PC-3 (cell line): ENCODE measurements around the gene PTPRN2. TPM values are rescaled to one million over a fixed set of nuclear protein-coding genes. Genes with fewer than 3 reads are reported as not detected.

Experiments used
- ATAC-seq: fragments of 200-7000 bp; cut with Tn5 transposase; 2 replicates; pipeline ENCODE4 v1.9.1; 2020; ENCODE audit warnings: mild to moderate bottlenecking, moderate library complexity
- BruUV-seq: library from RNA; stranded (reverse); fragments of 400-500 nt; replicated peaks from 2 replicates; lab custom pipeline; 2021; lab: Mats Ljungman, UMichigan
- CTCF ChIA-PET: fragments of 300-600 bp; sonication (Branson Sonifier 250); formaldehyde crosslinking; loops from one replicate; lab custom pipeline; 2022; ENCODE audit warnings: antibody characterized with exemption; lab: Charles Lee
- POLR2A ChIA-PET: fragments of 300-600 bp; sonication (Branson Sonifier 250); formaldehyde crosslinking; loops from one replicate; lab custom pipeline; 2022; ENCODE audit warnings: antibody characterized with exemption; ENCODE audit not compliant: unreplicated experiment; lab: Charles Lee
- DNase-seq: peaks from one replicate; pipeline ENCODE4 v3.0.0-alpha.2; 2015
- H2AFZ ChIP-seq: fragments of 300-600 bp; sonication (generic); 2 replicates; pipeline ENCODE4 v1.6.0; 2016; ENCODE audit warnings: antibody characterized with exemption, low read length
- H3F3A ChIP-seq: fragments of 300-600 bp; sonication (generic); one replicate; pipeline ENCODE4 v1.6.0; 2017; ENCODE audit warnings: antibody characterized with exemption, low read length, control low read depth, mild to moderate bottlenecking; ENCODE audit not compliant: unreplicated experiment
- H3K27ac ChIP-seq: fragments of 300-600 bp; sonication (generic); 2 replicates; pipeline ENCODE4 v1.5.1; 2016; ENCODE audit warnings: mild to moderate bottlenecking, low read length
- H3K27me3 ChIP-seq: fragments of 300-600 bp; sonication (generic); 2 replicates; pipeline ENCODE4 v1.6.1; 2016; ENCODE audit warnings: low read length, mixed read lengths
- H3K36me3 ChIP-seq: fragments of 300-600 bp; sonication (generic); 2 replicates; pipeline ENCODE4 v1.6.1; 2016; ENCODE audit warnings: low read depth, mixed run types, low read length, mixed read lengths
- H3K4me1 ChIP-seq: fragments of 300-600 bp; sonication (generic); 2 replicates; pipeline ENCODE4 v1.5.1; 2016; ENCODE audit warnings: low read length; ENCODE audit not compliant: insufficient read depth
- H3K4me2 ChIP-seq: fragments of 300-600 bp; sonication (generic); 2 replicates; pipeline ENCODE4 v1.6.0; 2016; ENCODE audit warnings: low read length
- H3K4me3 ChIP-seq: fragments of 300-600 bp; sonication (generic); 2 replicates; pipeline ENCODE4 v1.5.1; 2016; ENCODE audit warnings: mild to moderate bottlenecking, low read length, mixed read lengths
- H3K79me2 ChIP-seq: fragments of 300-600 bp; sonication (generic); 2 replicates; pipeline ENCODE4 v1.6.1; 2017; ENCODE audit warnings: low read length, mixed read lengths
- H3K9ac ChIP-seq: fragments of 300-600 bp; sonication (generic); 2 replicates; pipeline ENCODE4 v1.6.0; 2016; ENCODE audit warnings: mild to moderate bottlenecking, low read length
- H3K9me2 ChIP-seq: fragments of 300-600 bp; sonication (generic); replicated peaks from 2 replicates; pipeline ENCODE4 v1.6.1; 2016; ENCODE audit warnings: mixed run types, low read length, mixed read lengths
- H3K9me3 ChIP-seq: fragments of 300-600 bp; sonication (generic); 2 replicates; pipeline ENCODE4 v1.6.1; 2016; ENCODE audit warnings: low read length, mixed read lengths
- H4K20me1 ChIP-seq: fragments of 300-600 bp; sonication (generic); 2 replicates; pipeline ENCODE4 v1.6.1; 2016; ENCODE audit warnings: low read length, mixed read lengths
- CTCF ChIP-seq: fragments of 300-600 bp; sonication (generic); conservative IDR thresholded peaks from 2 replicates; pipeline ENCODE4 v1.5.1; 2017; ENCODE audit warnings: antibody characterized with exemption, low read depth, mild to moderate bottlenecking, low read length
- EZH2 ChIP-seq: fragments of 300-600 bp; sonication (generic); IDR thresholded peaks from one replicate; pipeline ENCODE4 v1.6.1; 2017; ENCODE audit warnings: antibody characterized with exemption, mild to moderate bottlenecking, low read length; ENCODE audit not compliant: unreplicated experiment
- EZH2phosphoT487 ChIP-seq: fragments of 300-600 bp; sonication (generic); IDR thresholded peaks from 2 replicates; pipeline ENCODE4 v1.6.1; 2018; ENCODE audit warnings: mild to moderate bottlenecking, antibody characterized with exemption, low read length, borderline replicate concordance
- intact Hi-C: fragments of 100-400 bp; cut with micrococcal nuclease; formaldehyde crosslinking; loops from 2 replicates; pipeline ENCODE4 v1.9.0; 2023
- total RNA-seq: library from RNA; depleted of rRNA; stranded (reverse); fragments of >200 nt; gene quantifications from 2 replicates; pipeline ENCODE4 v1.2.3, GENCODE V29; 2014

PTPRN2 gene
- total RNA-seq, 1 experiment from 2014 or later, result 3.2 TPM

- DNase-seq (no peak), ATAC-seq (no peak)
- TF ChIP-seq CTCF (no peak), EZH2 (no peak), EZH2phosphoT487 (no peak)
- Histone ChIP-seq H3K4me1 (no peaks in the 10 kb centered on the region), H3K9ac (no peak overlapping the region), H3K27me3 (peaks cover 13% of the 10 kb centered on the region), H3K9me3 (no peaks in the 10 kb centered on the region), H2AFZ (no peak overlapping the region), H3K27ac (no peak overlapping the region), H3K79me2 (no peaks in the 10 kb centered on the region), H3K4me2 (no peak overlapping the region), H3F3A (no peaks in the 10 kb centered on the region), H3K4me3 (no peak overlapping the region), H3K9me2 (no peaks in the 10 kb centered on the region), H3K36me3 (no peaks in the 10 kb centered on the region), H4K20me1 (no peaks in the 10 kb centered on the region)
- CTCF ChIA-PET, result no interaction called here
- intact Hi-C loops, result no loop called here
- POLR2A ChIA-PET, result no interaction called here
- no TSS peak for BruUV-seq
Measured at GRCh38 chr7:158251061-158251965, 336.3 kb downstream of the PTPRN2 start.

GRCh38 chr7:158249692-158250091, 337.9 kb downstream of the PTPRN2 start:
- ChIA-PET POLR2A (no interaction called here), CTCF (no interaction called here)
- Histone ChIP-seq H3K9ac (no peak overlapping the region), H3K79me2 (no peaks in the 10 kb centered on the region), H3K27me3 (peaks cover 13% of the 10 kb centered on the region), H3K4me1 (no peaks in the 10 kb centered on the region), H3K36me3 (no peaks in the 10 kb centered on the region), H3K4me3 (no peak overlapping the region), H3K9me2 (no peaks in the 10 kb centered on the region), H3K4me2 (no peak overlapping the region), H4K20me1 (no peaks in the 10 kb centered on the region), H3K27ac (no peak overlapping the region), H2AFZ (no peak overlapping the region), H3K9me3 (no peaks in the 10 kb centered on the region), H3F3A (no peaks in the 10 kb centered on the region)
- intact Hi-C loops, result no loop called here
- no peak for ATAC-seq
- TF ChIP-seq EZH2phosphoT487, result no peak
- TF ChIP-seq EZH2, result no peak
- no peak for TF ChIP-seq CTCF
- no peak for DNase-seq
- BruUV-seq, result no TSS peak

GRCh38 chr7:158248816-158249215, 338.8 kb downstream of the PTPRN2 start:
- no peak overlapping the region for H3K4me2 ChIP-seq
- ChIA-PET POLR2A (no interaction called here), CTCF (no interaction called here)
- no peak for TF ChIP-seq CTCF
- TF ChIP-seq EZH2phosphoT487, result no peak
- no peak for TF ChIP-seq EZH2
- no peaks in the 10 kb centered on the region for H3K36me3 ChIP-seq
- H3K4me3 ChIP-seq, result no peak overlapping the region
- H3K27me3 ChIP-seq, result peaks cover 13% of the 10 kb centered on the region
- no peaks in the 10 kb centered on the region for H3K9me3 ChIP-seq
- H3K9ac ChIP-seq, result no peak overlapping the region
- H3F3A ChIP-seq, result no peaks in the 10 kb centered on the region
- no peak overlapping the region for H3K27ac ChIP-seq
- intact Hi-C loops, result no loop called here
- DNase-seq (no peak), ATAC-seq (no peak)
- no TSS peak for BruUV-seq
- no peaks in the 10 kb centered on the region for H3K79me2 ChIP-seq
- H3K4me1 ChIP-seq, result no peaks in the 10 kb centered on the region
- no peaks in the 10 kb centered on the region for H3K9me2 ChIP-seq
- H2AFZ ChIP-seq, result no peak overlapping the region
- no peaks in the 10 kb centered on the region for H4K20me1 ChIP-seq
